Endothelial cell (in vitro differentiated cells): ENCODE data around the gene FETUB. TPM values are rescaled to one million over a fixed set of nuclear protein-coding genes. Genes with fewer than 3 reads are reported as not detected.

Source experiments
- DNase-seq: peaks from one replicate; pipeline ENCODE4 v3.0.0; 2021; ENCODE audit warnings: low spot score
- H3K27ac Mint-ChIP-seq: one replicate; pipeline ENCODE4 v1.8.0; 2021; ENCODE audit warnings: mixed read lengths, inconsistent platforms; ENCODE audit not compliant: unreplicated experiment
- H3K27me3 Mint-ChIP-seq: one replicate; pipeline ENCODE4 v1.8.0; 2021; ENCODE audit warnings: mild to moderate bottlenecking, moderate library complexity, mixed read lengths, inconsistent platforms; ENCODE audit not compliant: unreplicated experiment
- H3K36me3 Mint-ChIP-seq: one replicate; pipeline ENCODE4 v1.8.0; 2021; ENCODE audit warnings: mild to moderate bottlenecking, low read depth, mixed read lengths, inconsistent platforms; ENCODE audit not compliant: unreplicated experiment
- H3K4me1 Mint-ChIP-seq: one replicate; pipeline ENCODE4 v1.8.0; 2021; ENCODE audit warnings: mild to moderate bottlenecking, mixed read lengths, inconsistent platforms; ENCODE audit not compliant: unreplicated experiment
- H3K4me3 Mint-ChIP-seq: one replicate; pipeline ENCODE4 v1.8.0; 2021; ENCODE audit warnings: mild to moderate bottlenecking, mixed read lengths, inconsistent platforms; ENCODE audit not compliant: unreplicated experiment
- H3K9me3 Mint-ChIP-seq: one replicate; pipeline ENCODE4 v1.8.0; 2021; ENCODE audit warnings: mixed read lengths, inconsistent platforms; ENCODE audit not compliant: unreplicated experiment
- CTCF ChIP-seq: fragments of 200-600 bp; sonication (generic); IDR thresholded peaks from one replicate; pipeline ENCODE4 v1.5.0; 2021; ENCODE audit warnings: antibody characterized with exemption; ENCODE audit not compliant: unreplicated experiment
- total RNA-seq: library from RNA; stranded (reverse); fragmentation: NEBNext Ultra II Directional; extraction: Animal tissue kit (Norgen Biotek cat#: 25700); gene quantifications from one replicate; pipeline ENCODE4 v1.2.1, GENCODE V29; 2021; ENCODE audit not compliant: unreplicated experiment

The FETUB gene
- total RNA-seq, 1 donor from 2014 or later = not detected

GRCh38 chr3:186664506-186664905, 24.3 kb downstream of the FETUB start:
- TF ChIP-seq CTCF = no peak
- Mint-ChIP-seq H3K36me3 (no peaks in the 10 kb centered on the region), H3K27ac (no peak overlapping the region), H3K4me3 (no peak overlapping the region), H3K4me1 (peaks cover 23% of the 10 kb centered on the region), H3K27me3 (peaks cover 9% of the 10 kb centered on the region), H3K9me3 (no peaks in the 10 kb centered on the region)
- DNase-seq = no peak

DNA sequence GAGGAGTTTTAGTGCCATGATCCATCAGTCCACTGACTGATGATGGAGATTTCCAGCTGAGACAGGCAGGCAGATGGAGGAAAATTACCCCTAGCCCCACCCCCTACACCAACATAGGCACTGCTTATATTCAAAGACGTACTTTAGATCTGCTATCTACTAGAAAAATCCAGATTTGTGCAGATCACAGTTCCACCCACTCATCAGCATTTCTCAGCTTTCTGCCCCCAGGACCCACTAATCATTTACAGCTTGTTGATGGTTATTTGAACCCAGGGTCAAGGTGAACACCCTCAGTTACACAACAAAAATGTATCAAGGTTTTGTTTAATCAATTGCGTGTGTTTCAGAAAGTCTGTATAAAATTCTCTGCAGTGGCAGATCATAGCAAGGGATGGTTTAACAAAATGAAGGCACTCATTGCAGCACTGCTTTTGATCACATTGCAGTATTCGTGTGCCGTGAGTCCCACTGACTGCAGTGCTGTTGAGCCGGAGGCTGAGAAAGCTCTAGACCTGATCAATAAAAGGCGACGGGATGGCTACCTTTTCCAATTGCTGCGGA, 25.5 kb downstream of the FETUB start, which contains the start of gene HRG:
Gene HRG (plus strand): TSS at position 390 of the 564 bp plus-strand sequence. CDS start 18 bp downstream, at position 408.
- DNase-seq = no peak
- Mint-ChIP-seq H3K36me3 (no peaks in the 10 kb centered on the region), H3K9me3 (no peaks in the 10 kb centered on the region), H3K27me3 (peaks cover 9% of the 10 kb centered on the region), H3K4me1 (peaks cover 23% of the 10 kb centered on the region), H3K27ac (no peak within 1 kb of the TSS), H3K4me3 (no peak within 1 kb of the TSS)
- TF ChIP-seq CTCF = no peak

- Mint-ChIP-seq H3K27me3 (peaks cover 5% of the 10 kb centered on the region), H3K27ac (no peak overlapping the region), H3K4me1 (peaks cover 6% of the 10 kb centered on the region), H3K36me3 (no peaks in the 10 kb centered on the region), H3K4me3 (no peak overlapping the region), H3K9me3 (no peaks in the 10 kb centered on the region)
- no peak for DNase-seq
- no peak for TF ChIP-seq CTCF
These were observed 28.2 kb downstream of the FETUB start for GRCh38 chr3:186668426-186668825.

DNA sequence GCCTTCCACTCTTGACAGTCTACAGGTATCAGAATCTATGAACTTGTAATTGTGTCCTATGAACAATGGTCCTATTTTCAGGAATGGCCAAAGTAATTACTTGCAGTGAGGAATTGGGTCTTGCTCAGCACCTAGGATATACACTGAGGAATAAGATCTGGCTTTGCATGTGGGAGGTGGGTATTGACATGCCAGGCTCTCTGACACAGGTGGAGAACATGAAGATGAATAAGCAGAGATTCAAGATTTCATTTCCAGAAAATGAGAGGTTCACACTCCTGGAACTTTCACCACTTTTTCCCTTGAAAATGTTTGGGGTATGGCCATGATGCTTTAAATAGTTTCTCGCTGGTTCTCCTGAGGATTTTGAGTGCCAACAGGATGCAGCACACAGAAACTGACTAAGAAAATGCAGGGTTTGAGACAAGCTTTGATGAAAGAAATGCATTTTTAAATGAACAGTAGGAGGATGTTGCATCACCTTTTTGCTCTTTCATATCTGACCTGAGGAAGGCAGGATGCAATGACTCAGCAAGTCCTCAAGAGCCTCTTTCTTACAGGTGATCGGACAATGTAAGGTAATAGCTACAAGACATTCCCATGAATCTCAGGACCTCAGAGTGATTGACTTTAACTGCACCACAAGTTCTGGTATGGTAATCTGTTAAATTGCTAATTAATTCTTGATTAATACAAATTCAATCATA, 29.3 kb downstream of the FETUB start:
- peaks cover 3% of the 10 kb centered on the region for H3K27me3 Mint-ChIP-seq
- no peak overlapping the region for H3K4me3 Mint-ChIP-seq
- DNase-seq = no peak
- TF ChIP-seq CTCF = no peak
- no peak overlapping the region for H3K27ac Mint-ChIP-seq
- H3K36me3 Mint-ChIP-seq = no peaks in the 10 kb centered on the region
- no peaks in the 10 kb centered on the region for H3K4me1 Mint-ChIP-seq
- H3K9me3 Mint-ChIP-seq = no peaks in the 10 kb centered on the region

- Mint-ChIP-seq H3K4me3 (no peak overlapping the region), H3K4me1 (no peaks in the 10 kb centered on the region), H3K27me3 (peaks cover 3% of the 10 kb centered on the region), H3K36me3 (no peaks in the 10 kb centered on the region), H3K27ac (no peak overlapping the region), H3K9me3 (no peaks in the 10 kb centered on the region)
- no peak for DNase-seq
- no peak for TF ChIP-seq CTCF
These were observed 30.0 kb downstream of the FETUB start for GRCh38 chr3:186670155-186670554.
